MCF 10A (cell line): Measurements from ENCODE around the gene PNMA8C. TPM values are rescaled to one million over a fixed set of nuclear protein-coding genes. Genes with fewer than 3 reads are reported as not detected.

ENCODE experiments used
- Bru-seq: library from RNA; stranded (reverse); fragments of 400-500 nt; gene quantifications from one replicate; lab custom pipeline; 2021; lab: Mats Ljungman, UMichigan
- BruChase-seq, 2 experiments: library from RNA; stranded (reverse); fragments of 400-500 nt; gene quantifications; one replicate each; lab custom pipeline; 2021; lab: Mats Ljungman, UMichigan
- BruUV-seq: library from RNA; stranded (reverse); fragments of 400-500 nt; replicated peaks from 2 replicates; lab custom pipeline; 2021; lab: Mats Ljungman, UMichigan
- CTCF ChIA-PET: fragments of 300-600 bp; sonication (Branson Sonifier 250); formaldehyde crosslinking; extraction: SDS; loops from one replicate; lab custom pipeline; 2021; ENCODE audit warnings: antibody characterized with exemption, inconsistent platforms; lab: Yijun Ruan, JAX
- POLR2A ChIA-PET: fragments of 300-600, 350-650 bp; sonication (Branson Sonifier 250); formaldehyde crosslinking; extraction: SDS; loops from one replicate; lab custom pipeline; 2020; ENCODE audit warnings: antibody characterized with exemption, inconsistent platforms; lab: Yijun Ruan, JAX
- DNase-seq: peaks from one replicate; pipeline ENCODE4 v3.0.0-alpha.2; 2018; ENCODE audit not compliant: unreplicated experiment
- H3K27ac Mint-ChIP-seq: one replicate; pipeline ENCODE4 v1.8.0; 2022; ENCODE audit warnings: mild to moderate bottlenecking, low read depth, mixed read lengths; ENCODE audit not compliant: unreplicated experiment
- H3K27me3 Mint-ChIP-seq: one replicate; pipeline ENCODE4 v1.8.0; 2022; ENCODE audit warnings: mixed read lengths; ENCODE audit not compliant: insufficient read depth, unreplicated experiment
- H3K36me3 Mint-ChIP-seq: one replicate; pipeline ENCODE4 v1.8.0; 2022; ENCODE audit warnings: mild to moderate bottlenecking, moderate library complexity, mixed read lengths; ENCODE audit not compliant: insufficient read depth, unreplicated experiment
- H3K4me1 Mint-ChIP-seq: one replicate; pipeline ENCODE4 v1.8.0; 2022; ENCODE audit warnings: mixed read lengths; ENCODE audit not compliant: insufficient read depth, unreplicated experiment
- H3K4me3 Mint-ChIP-seq: one replicate; pipeline ENCODE4 v1.8.0; 2022; ENCODE audit warnings: mild to moderate bottlenecking, moderate library complexity, mixed read lengths; ENCODE audit not compliant: unreplicated experiment
- H3K9me3 Mint-ChIP-seq: one replicate; pipeline ENCODE4 v1.8.0; 2022; ENCODE audit warnings: mixed read lengths; ENCODE audit not compliant: unreplicated experiment
- CTCF ChIP-seq: fragments of 200-600 bp; IDR thresholded peaks from one replicate; pipeline ENCODE4 v1.8.0; 2022; ENCODE audit warnings: antibody characterized with exemption, mild to moderate bottlenecking; ENCODE audit not compliant: unreplicated experiment
- intact Hi-C: fragments of 100-400 bp; cut with micrococcal nuclease; formaldehyde crosslinking; loops from 2 replicates; pipeline ENCODE4 v1.14.1; 2022
- long read RNA-seq: library from polyadenylated mRNA; stranded (forward); transcript quantifications from one replicate; pipeline ENCODE4 v2.0.0, GENCODE V29; 2022
- total RNA-seq: library from RNA; stranded (reverse); gene quantifications from 2 replicates; pipeline ENCODE4 v1.2.3, GENCODE V29; 2022

PNMA8C gene
- not detected in 2 replicates for total RNA-seq
- Bru-seq, nascent RNA, result not detected
- BruChase-seq, experiment 1, labeled RNA remaining after a 6-hour chase, result percentile 20 among the genes with signal in this experiment
- BruChase-seq, experiment 2, labeled RNA remaining after a 2-hour chase, result not detected
- long read RNA-seq, result 0 reads

- intact Hi-C loops, result no loop called here
- H3K27ac Mint-ChIP-seq, result no peak within 1 kb of the TSS
- peak; percentile 11 for DNase-seq
- BruUV-seq, result no TSS peak
- ChIA-PET CTCF (interaction anchor here (0.9 kb wide), 1 partner anchor 59 kb away, joined by 3 read pairs; no protein-coding TSS in a partner anchor), POLR2A (no interaction called here)
- no peaks in the 10 kb centered on the region for H3K4me1 Mint-ChIP-seq
- no peak for TF ChIP-seq CTCF
- H3K4me3 Mint-ChIP-seq, result no peak within 1 kb of the TSS
- no peaks in the 10 kb centered on the region for H3K9me3 Mint-ChIP-seq
- peaks cover 10% of the 10 kb centered on the region for H3K27me3 Mint-ChIP-seq
- H3K36me3 Mint-ChIP-seq, result peaks cover 5% of the 10 kb centered on the region
Observed at GRCh38 chr19:46428239-46429135, at the start of gene PNMA8C. PNMA8C (minus strand) TSS chr19:46428936; CDS start chr19:46428359, 577 bp downstream.

GRCh38 chr19:46475986-46476385 is 47.2 kb upstream of the PNMA8C start:
- Mint-ChIP-seq H3K4me3 (no peak overlapping the region), H3K27ac (peak overlapping the region; percentile 49), H3K27me3 (no peaks in the 10 kb centered on the region), H3K9me3 (no peaks in the 10 kb centered on the region), H3K4me1 (peaks cover 18% of the 10 kb centered on the region), H3K36me3 (no peaks in the 10 kb centered on the region)
- ChIA-PET CTCF (interaction anchor here (1.2 kb wide), 2 partner anchors 14 to 80 kb away, joined by 4 to 5 read pairs; no protein-coding TSS in a partner anchor), POLR2A (interaction anchor here (2.3 kb wide), 1 partner anchor 14 kb away, joined by 10 read pairs; no protein-coding TSS in a partner anchor)
- intact Hi-C loops, result no loop called here
- DNase-seq, result no peak
- TF ChIP-seq CTCF, result no peak
- no TSS peak for BruUV-seq

GRCh38 chr19:46474211-46474610 is 45.5 kb upstream of the PNMA8C start:
- peak overlapping the region; percentile 6 for H3K4me3 Mint-ChIP-seq
- ChIA-PET CTCF (interaction anchor here (1.1 to 2.2 kb wide), 4 partner anchors 9 to 79 kb away, joined by 3 to 12 read pairs (median 7); no protein-coding TSS in a partner anchor), POLR2A (interaction anchor here (0.5 to 2.7 kb wide), 14 partner anchors 9 to 758 kb away, joined by 3 to 28 read pairs (median 6); no protein-coding TSS in a partner anchor)
- peak; percentile 29 for DNase-seq
- intact Hi-C loops, result no loop called here
- no peak for TF ChIP-seq CTCF
- H3K4me1 Mint-ChIP-seq, result peaks cover 18% of the 10 kb centered on the region
- H3K36me3 Mint-ChIP-seq, result peaks cover 6% of the 10 kb centered on the region
- H3K27ac Mint-ChIP-seq, result peak overlapping the region; percentile 71
- no peaks in the 10 kb centered on the region for H3K9me3 Mint-ChIP-seq
- H3K27me3 Mint-ChIP-seq, result no peaks in the 10 kb centered on the region
- BruUV-seq, result no TSS peak

GRCh38 chr19:46472592-46472991 is 43.9 kb upstream of the PNMA8C start:
- H3K4me1 Mint-ChIP-seq, result peaks cover 23% of the 10 kb centered on the region
- CTCF ChIA-PET, result interaction anchor here (1.0 to 2.2 kb wide), 4 partner anchors 10 to 77 kb away, joined by 4 to 12 read pairs (median 7); no protein-coding TSS in a partner anchor
- no peaks in the 10 kb centered on the region for H3K27me3 Mint-ChIP-seq
- no peak for TF ChIP-seq CTCF
- POLR2A ChIA-PET, result interaction anchor here (1.0 to 2.7 kb wide), 5 partner anchors 8 to 77 kb away, joined by 6 to 28 read pairs (median 9); no protein-coding TSS in a partner anchor
- H3K9me3 Mint-ChIP-seq, result no peaks in the 10 kb centered on the region
- intact Hi-C loops, result no loop called here
- no peak for DNase-seq
- peaks cover 6% of the 10 kb centered on the region for H3K36me3 Mint-ChIP-seq
- no TSS peak for BruUV-seq
- H3K4me3 Mint-ChIP-seq, result no peak overlapping the region
- peak overlapping the region; percentile 42 for H3K27ac Mint-ChIP-seq
